ENCODE data around the gene CAPN7.

DNA sequence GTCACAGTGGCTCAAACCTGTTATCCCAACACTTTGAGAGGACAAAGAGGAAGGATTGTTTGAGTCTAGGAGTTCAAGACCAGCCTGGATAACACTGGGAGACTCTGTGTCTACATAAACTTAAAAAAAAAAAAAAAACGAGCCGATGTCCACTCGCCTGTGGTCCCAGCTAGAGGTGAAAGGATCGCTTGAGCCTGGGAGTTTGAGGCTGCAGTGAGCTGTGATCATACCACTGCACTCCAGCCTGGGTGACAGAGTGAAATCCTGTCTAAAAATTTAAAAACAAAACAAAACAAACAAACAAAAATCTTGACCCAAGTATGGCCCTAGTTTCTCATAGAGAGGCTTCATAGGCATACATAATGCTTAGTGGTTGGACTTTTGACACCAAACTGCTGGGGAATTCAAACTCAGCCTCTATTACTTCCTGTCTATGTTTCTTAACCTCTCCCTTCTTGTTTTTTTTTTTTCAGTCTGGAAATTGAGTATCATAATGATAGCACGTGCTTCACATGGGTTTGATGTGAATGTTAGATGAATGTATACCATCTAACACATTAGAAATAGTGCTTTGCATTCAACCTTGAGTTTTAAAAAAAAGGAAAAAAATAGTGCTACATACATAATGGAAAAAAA, 46.4 kb upstream of the CAPN7 start:
- TF ChIP-seq, protein P1, sequence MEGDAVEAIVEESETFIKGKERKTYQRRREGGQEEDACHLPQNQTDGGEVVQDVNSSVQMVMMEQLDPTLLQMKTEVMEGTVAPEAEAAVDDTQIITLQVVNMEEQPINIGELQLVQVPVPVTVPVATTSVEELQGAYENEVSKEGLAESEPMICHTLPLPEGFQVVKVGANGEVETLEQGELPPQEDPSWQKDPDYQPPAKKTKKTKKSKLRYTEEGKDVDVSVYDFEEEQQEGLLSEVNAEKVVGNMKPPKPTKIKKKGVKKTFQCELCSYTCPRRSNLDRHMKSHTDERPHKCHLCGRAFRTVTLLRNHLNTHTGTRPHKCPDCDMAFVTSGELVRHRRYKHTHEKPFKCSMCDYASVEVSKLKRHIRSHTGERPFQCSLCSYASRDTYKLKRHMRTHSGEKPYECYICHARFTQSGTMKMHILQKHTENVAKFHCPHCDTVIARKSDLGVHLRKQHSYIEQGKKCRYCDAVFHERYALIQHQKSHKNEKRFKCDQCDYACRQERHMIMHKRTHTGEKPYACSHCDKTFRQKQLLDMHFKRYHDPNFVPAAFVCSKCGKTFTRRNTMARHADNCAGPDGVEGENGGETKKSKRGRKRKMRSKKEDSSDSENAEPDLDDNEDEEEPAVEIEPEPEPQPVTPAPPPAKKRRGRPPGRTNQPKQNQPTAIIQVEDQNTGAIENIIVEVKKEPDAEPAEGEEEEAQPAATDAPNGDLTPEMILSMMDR (IDR thresholded peaks at IDR 0.05; ENCODE audit: insufficient read depth, low read length, poor library complexity, severe bottlenecking), result no peak
- no peak for TF ChIP-seq EZH2phosphoT487 (conservative IDR thresholded peaks at IDR 0.05; ENCODE audit: low read length)
